Keratinocyte (primary cell): ENCODE measurements around the gene RBMS3. TPM values are rescaled to one million over a fixed set of nuclear protein-coding genes. Genes with fewer than 3 reads are reported as not detected.

Experiments used
- DNase-seq: peaks from one replicate; pipeline ENCODE4 v3.0.0-alpha.2; 2011; ENCODE audit warnings: low read depth, missing footprints, low spot score
- FAIRE-seq: peaks from 2 replicates; lab custom pipeline; 2011; peaks lifted over from hg19 to GRCh38; lab: Jason Lieb, UNC
- H2AFZ ChIP-seq: 2 replicates; pipeline ENCODE4 v1.6.0; 2012; ENCODE audit warnings: low read length, control low read depth, inconsistent platforms; ENCODE audit not compliant: control insufficient read depth
- H3K27ac ChIP-seq: 2 replicates; pipeline ENCODE4 v1.5.1; 2011; ENCODE audit warnings: low read length; ENCODE audit not compliant: control insufficient read depth, insufficient read depth
- H3K27me3 ChIP-seq: 3 replicates; pipeline ENCODE4 v1.6.0; 2011; ENCODE audit warnings: low read length; ENCODE audit not compliant: control insufficient read depth, insufficient read depth; ENCODE audit errors: extremely low read depth
- H3K36me3 ChIP-seq, 2 experiments: 2 replicates in 1 of 2; 3 replicates in 1 of 2; pipeline ENCODE4 v1.5.1; 2011; ENCODE audit warnings: low read length in 2 of 2, mild to moderate bottlenecking in 1 of 2; ENCODE audit not compliant: control insufficient read depth in 2 of 2, insufficient read depth in 2 of 2; ENCODE audit errors: extremely low read depth in 1 of 2
- H3K4me1 ChIP-seq: 3 replicates; pipeline ENCODE4 v1.5.1; 2011; ENCODE audit warnings: low read length; ENCODE audit not compliant: control insufficient read depth, insufficient read depth; ENCODE audit errors: extremely low read depth
- H3K4me2 ChIP-seq: 3 replicates; pipeline ENCODE4 v1.6.0; 2011; ENCODE audit warnings: low read depth, low read length; ENCODE audit not compliant: control insufficient read depth, insufficient read depth; ENCODE audit errors: extremely low read depth
- H3K4me3 ChIP-seq, 3 experiments: fragments of 200-600 bp in 1 of 3; sonication (generic) in 1 of 3; 2 replicates in 2 of 3; 3 replicates in 1 of 3; pipeline ENCODE4 v1.5.1; 2011 to 2016; ENCODE audit warnings: low read length in 3 of 3, mild to moderate bottlenecking in 3 of 3, control low read depth in 2 of 3, inconsistent platforms in 1 of 3, low read depth in 1 of 3, mixed read lengths in 1 of 3, mixed run types in 1 of 3, moderate library complexity in 1 of 3; ENCODE audit not compliant: control insufficient read depth in 2 of 3, insufficient read depth in 2 of 3; ENCODE audit errors: extremely low read depth in 1 of 3
- H3K79me2 ChIP-seq: 2 replicates; pipeline ENCODE4 v1.6.0; 2012; ENCODE audit warnings: low read length; ENCODE audit not compliant: control insufficient read depth, insufficient read depth
- H3K9ac ChIP-seq: 3 replicates; pipeline ENCODE4 v1.6.0; 2011; ENCODE audit warnings: low read length; ENCODE audit not compliant: control insufficient read depth, insufficient read depth; ENCODE audit errors: extremely low read depth
- H3K9me1 ChIP-seq: 3 replicates; pipeline ENCODE4 v1.6.0; 2011; ENCODE audit warnings: low read length; ENCODE audit not compliant: control insufficient read depth, insufficient read depth; ENCODE audit errors: extremely low read depth
- H3K9me3 ChIP-seq: 2 replicates; pipeline ENCODE4 v1.5.1; 2012; ENCODE audit warnings: low read depth, low read length; ENCODE audit not compliant: control insufficient read depth
- H4K20me1 ChIP-seq: 3 replicates; pipeline ENCODE4 v1.6.0; 2011; ENCODE audit warnings: low read length; ENCODE audit not compliant: control insufficient read depth, insufficient read depth; ENCODE audit errors: extremely low read depth
- EZH2 ChIP-seq: IDR thresholded peaks from one replicate; pipeline ENCODE4 v1.6.1; 2012; ENCODE audit warnings: inconsistent platforms, mild to moderate bottlenecking, low read length, moderate library complexity
- dilution Hi-C: fragments of 300-500 bp; cut with MboI; formaldehyde crosslinking; loops from one replicate; pipeline ENCODE4 v1.7.0; 2020; ENCODE audit warnings: low sequenced_read_pairs; ENCODE audit not compliant: extremely low pct_ligation_motif_present
- polyA plus RNA-seq, 5 experiments: library from polyadenylated mRNA; depleted of rRNA in 3 of 5; stranded (reverse) in 3 of 5; stranded (forward) in 1 of 5; unstranded in 1 of 5; fragments of >200 nt; gene quantifications; 1 replicate in 1 of 5; 2 replicates in 3 of 5; 3 replicates in 1 of 5; pipeline versions ENCODE4 v1.2.1 to v1.2.3, GENCODE V29; 2011 to 2012; ENCODE audit warnings: missing spikeins in 2 of 5, low read depth in 1 of 5, low replicate concordance in 1 of 5
- TF ChIP-seq, protein P1 (sequence below), 3 experiments: IDR thresholded peaks in 1 of 3; conservative IDR thresholded peaks in 1 of 3; optimal IDR thresholded peaks in 1 of 3; 2 replicates in 2 of 3; 3 replicates in 1 of 3; pipeline versions ENCODE3 to v1.5.1; 2011; ENCODE audit warnings: low read length in 3 of 3, mild to moderate bottlenecking in 3 of 3, moderate library complexity in 2 of 3, control low read depth in 1 of 3, inconsistent platforms in 1 of 3; ENCODE audit not compliant: insufficient read depth in 2 of 3; ENCODE audit errors: extremely low read depth in 1 of 3

The RBMS3 gene
- polyA plus RNA-seq, 1 donor (not counting 4 experiments of a cell fraction or from before 2014, with no cell fraction given) = 2.3 TPM

GRCh38 chr3:29926378-29926777 lies 645.5 kb downstream of the RBMS3 start:
- dilution Hi-C loops = no loop called here
- peak; percentile 36 for FAIRE-seq
- no peak for DNase-seq
- no peak overlapping the region for H3K27ac ChIP-seq
- H3K9ac ChIP-seq = no peak overlapping the region
- no peaks in the 10 kb centered on the region for H3K9me3 ChIP-seq
- no peak overlapping the region for H3K4me2 ChIP-seq
- no peaks in the 10 kb centered on the region for H4K20me1 ChIP-seq
- no peaks in the 10 kb centered on the region for H3K79me2 ChIP-seq
- H3K4me3 ChIP-seq = no peak overlapping the region
- H2AFZ ChIP-seq = no peak overlapping the region
- no peak for TF ChIP-seq EZH2
- TF ChIP-seq, protein P1, sequence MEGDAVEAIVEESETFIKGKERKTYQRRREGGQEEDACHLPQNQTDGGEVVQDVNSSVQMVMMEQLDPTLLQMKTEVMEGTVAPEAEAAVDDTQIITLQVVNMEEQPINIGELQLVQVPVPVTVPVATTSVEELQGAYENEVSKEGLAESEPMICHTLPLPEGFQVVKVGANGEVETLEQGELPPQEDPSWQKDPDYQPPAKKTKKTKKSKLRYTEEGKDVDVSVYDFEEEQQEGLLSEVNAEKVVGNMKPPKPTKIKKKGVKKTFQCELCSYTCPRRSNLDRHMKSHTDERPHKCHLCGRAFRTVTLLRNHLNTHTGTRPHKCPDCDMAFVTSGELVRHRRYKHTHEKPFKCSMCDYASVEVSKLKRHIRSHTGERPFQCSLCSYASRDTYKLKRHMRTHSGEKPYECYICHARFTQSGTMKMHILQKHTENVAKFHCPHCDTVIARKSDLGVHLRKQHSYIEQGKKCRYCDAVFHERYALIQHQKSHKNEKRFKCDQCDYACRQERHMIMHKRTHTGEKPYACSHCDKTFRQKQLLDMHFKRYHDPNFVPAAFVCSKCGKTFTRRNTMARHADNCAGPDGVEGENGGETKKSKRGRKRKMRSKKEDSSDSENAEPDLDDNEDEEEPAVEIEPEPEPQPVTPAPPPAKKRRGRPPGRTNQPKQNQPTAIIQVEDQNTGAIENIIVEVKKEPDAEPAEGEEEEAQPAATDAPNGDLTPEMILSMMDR (optimal IDR thresholded peaks at IDR 0.05 in 1 of 3, IDR thresholded peaks at IDR 0.05 in 1 of 3, conservative IDR thresholded peaks at IDR 0.05 in 1 of 3; ENCODE audit: extremely low read depth in 1 of 3, insufficient read depth in 2 of 3, low read length in 3 of 3) = no peak
- H3K9me1 ChIP-seq = no peaks in the 10 kb centered on the region
- H3K27me3 ChIP-seq = no peaks in the 10 kb centered on the region
- no peaks in the 10 kb centered on the region for H3K4me1 ChIP-seq
- H3K36me3 ChIP-seq = no peaks in the 10 kb centered on the region

GRCh38 chr3:29932696-29933325 lies 651.9 kb downstream of the RBMS3 start:
- no peak overlapping the region for H3K27ac ChIP-seq
- H3K27me3 ChIP-seq = no peaks in the 10 kb centered on the region
- H2AFZ ChIP-seq = no peak overlapping the region
- FAIRE-seq (no peak), DNase-seq (no peak)
- peaks cover 20% of the 10 kb centered on the region for H3K4me1 ChIP-seq
- no peaks in the 10 kb centered on the region for H3K36me3 ChIP-seq
- TF ChIP-seq, protein P1 (optimal IDR thresholded peaks at IDR 0.05 in 1 of 3, IDR thresholded peaks at IDR 0.05 in 1 of 3, conservative IDR thresholded peaks at IDR 0.05 in 1 of 3; ENCODE audit: extremely low read depth in 1 of 3, insufficient read depth in 2 of 3, low read length in 3 of 3) = no peak
- TF ChIP-seq EZH2 = no peak
- dilution Hi-C loops = no loop called here
- no peaks in the 10 kb centered on the region for H3K9me1 ChIP-seq
- no peak overlapping the region for H3K9ac ChIP-seq
- H3K4me2 ChIP-seq = no peak overlapping the region
- H4K20me1 ChIP-seq = no peaks in the 10 kb centered on the region
- no peaks in the 10 kb centered on the region for H3K9me3 ChIP-seq
- H3K4me3 ChIP-seq = no peak overlapping the region
- H3K79me2 ChIP-seq = no peaks in the 10 kb centered on the region
